Neural cell (in vitro differentiated cells): ENCODE results near the gene LCORL. TPM values are rescaled to one million over a fixed set of nuclear protein-coding genes. Genes with fewer than 3 reads are reported as not detected.

Experiments
- H2AFZ ChIP-seq: fragments of 200-600, 300-800 bp; sonication (generic), shearing (Covaris generic); 2 replicates; pipeline ENCODE4 v1.6.0; 2014; ENCODE audit warnings: low read depth, mild to moderate bottlenecking, antibody characterized with exemption, low read length, moderate library complexity
- H3F3A ChIP-seq: fragments of 200-600 bp; shearing (Covaris generic); 2 replicates; pipeline ENCODE4 v1.6.1; 2016; ENCODE audit warnings: mild to moderate bottlenecking, moderate library complexity, mixed read lengths, antibody characterized with exemption, low read length; ENCODE audit not compliant: insufficient read depth, poor library complexity, severe bottlenecking
- H3K27ac ChIP-seq: fragments of 200-600, 300-800 bp; sonication (generic), shearing (Covaris generic); 2 replicates; pipeline ENCODE4 v1.5.1; 2014; ENCODE audit warnings: mild to moderate bottlenecking, low read length, moderate library complexity
- H3K27me3 ChIP-seq: fragments of 300-800, 200-600 bp; sonication (generic), shearing (Covaris generic); 2 replicates; pipeline ENCODE4 v1.6.0; 2014; ENCODE audit warnings: mild to moderate bottlenecking, low read depth, low read length, moderate library complexity; ENCODE audit not compliant: insufficient read depth
- H3K36me3 ChIP-seq: fragments of 300-800, 200-600 bp; sonication (generic), shearing (Covaris generic); 2 replicates; pipeline ENCODE4 v1.5.1; 2014; ENCODE audit warnings: mild to moderate bottlenecking, antibody characterized with exemption, low read length, moderate library complexity; ENCODE audit not compliant: insufficient read depth
- H3K4me2 ChIP-seq: fragments of 300-800, 200-600 bp; sonication (generic), shearing (Covaris generic); 2 replicates; pipeline ENCODE4 v1.6.0; 2014; ENCODE audit warnings: mild to moderate bottlenecking, low read length
- H3K4me3 ChIP-seq: fragments of 300-800, 200-600 bp; sonication (generic), shearing (Covaris generic); 2 replicates; pipeline ENCODE4 v1.5.1; 2014; ENCODE audit warnings: mild to moderate bottlenecking, low read length, moderate library complexity
- H3K79me2 ChIP-seq: fragments of 200-600 bp; shearing (Covaris generic); replicated peaks from 2 replicates; pipeline ENCODE4 v1.6.0; 2014; ENCODE audit warnings: mild to moderate bottlenecking, low read length, moderate library complexity; ENCODE audit not compliant: insufficient read depth
- H3K9ac ChIP-seq: fragments of 300-800, 200-600 bp; sonication (generic), shearing (Covaris generic); 2 replicates; pipeline ENCODE4 v1.6.1; 2016; ENCODE audit warnings: mild to moderate bottlenecking, low read length, mixed read lengths
- H3K9me2 ChIP-seq: fragments of 200-600 bp; shearing (Covaris generic); 2 replicates; pipeline ENCODE4 v1.6.1; 2016; ENCODE audit warnings: mild to moderate bottlenecking, low read length, mixed read lengths; ENCODE audit not compliant: insufficient read depth
- H3K9me3 ChIP-seq: fragments of 200-600, 300-800 bp; sonication (generic), shearing (Covaris generic); 2 replicates; pipeline ENCODE4 v1.6.1; 2016; ENCODE audit warnings: mild to moderate bottlenecking, mixed run types, low read length, moderate library complexity, mixed read lengths
- H4K20me1 ChIP-seq: fragments of 200-600 bp; shearing (Covaris generic); 2 replicates; pipeline ENCODE4 v1.6.1; 2016; ENCODE audit warnings: mild to moderate bottlenecking, mixed run types; ENCODE audit not compliant: insufficient read depth
- EP300 ChIP-seq: fragments of 450-650 bp; conservative IDR thresholded peaks from 2 replicates; pipeline ENCODE4 v1.6.1; 2014; ENCODE audit warnings: antibody characterized with exemption, mild to moderate bottlenecking, moderate library complexity; ENCODE audit not compliant: poor library complexity, severe bottlenecking
- EZH2 ChIP-seq: fragments of 200-600, 300-800 bp; shearing (Covaris generic), sonication (generic); IDR thresholded peaks from 2 replicates; pipeline ENCODE4 v1.6.1; 2014; ENCODE audit warnings: antibody characterized with exemption, low read length, borderline replicate concordance, mild to moderate bottlenecking; ENCODE audit not compliant: insufficient read depth, poor library complexity, severe bottlenecking
- MXI1 ChIP-seq: fragments of 450-650 bp; conservative IDR thresholded peaks from 2 replicates; pipeline ENCODE4 v1.6.1; 2014; ENCODE audit warnings: antibody characterized with exemption, mild to moderate bottlenecking; ENCODE audit not compliant: poor library complexity, severe bottlenecking
- POLR2AphosphoS5 ChIP-seq: IDR thresholded peaks from 2 replicates; pipeline ENCODE4 v1.6.1; 2012
- RAD21 ChIP-seq: fragments of 450-650 bp; conservative IDR thresholded peaks from 2 replicates; pipeline ENCODE4 v1.6.1; 2014; ENCODE audit warnings: antibody characterized with exemption, mild to moderate bottlenecking, moderate library complexity
- SMC3 ChIP-seq: fragments of 450-650 bp; conservative IDR thresholded peaks from 2 replicates; pipeline ENCODE4 v1.6.1; 2014; ENCODE audit warnings: antibody characterized with exemption, mild to moderate bottlenecking, moderate library complexity; ENCODE audit not compliant: poor library complexity
- TAF1 ChIP-seq: IDR thresholded peaks from 2 replicates; pipeline ENCODE4 v1.6.1; 2012; ENCODE audit warnings: low read depth
- polyA plus RNA-seq: library from polyadenylated mRNA; depleted of rRNA; stranded (reverse); fragments of >200 nt; gene quantifications from 2 replicates; pipeline ENCODE4 v1.2.3, GENCODE V29; 2014
- TF ChIP-seq, protein P1 (sequence below): fragments of 450-650 bp; IDR thresholded peaks from 2 replicates; pipeline ENCODE4 v1.5.1; 2014; ENCODE audit warnings: antibody characterized with exemption, mild to moderate bottlenecking, moderate library complexity; ENCODE audit not compliant: poor library complexity, severe bottlenecking
- TF ChIP-seq, protein P2 (sequence below): IDR thresholded peaks from 2 replicates; pipeline ENCODE4 v1.6.1; 2012; ENCODE audit warnings: borderline replicate concordance

Gene LCORL
- polyA plus RNA-seq, 1 donor from 2014 or later, result 49.0 TPM

DNA sequence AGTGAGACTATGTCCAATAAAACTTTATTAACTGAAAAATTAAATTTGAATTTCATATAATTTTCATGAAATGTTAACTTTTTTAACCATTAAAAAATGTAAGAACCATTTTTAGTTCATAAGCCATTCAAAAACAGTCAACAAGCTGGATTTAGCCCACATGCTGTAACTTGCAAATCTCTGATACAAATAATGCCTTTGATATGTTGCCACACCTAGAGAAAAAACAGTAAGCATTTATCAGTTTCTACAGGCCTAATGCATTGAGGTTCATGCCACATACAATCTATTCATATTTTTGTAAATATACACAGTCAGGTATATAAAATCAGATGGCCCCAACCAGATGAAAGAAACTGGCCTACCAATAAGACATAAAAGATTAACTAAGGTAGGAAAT, 52.8 kb downstream of the LCORL start:
- no peaks in the 10 kb centered on the region for H3K27me3 ChIP-seq
- H3K4me2 ChIP-seq, result no peak overlapping the region
- H3K9me3 ChIP-seq, result no peaks in the 10 kb centered on the region
- TF ChIP-seq MXI1 (no peak), EP300 (no peak), EZH2 (no peak), POLR2AphosphoS5 (no peak), RAD21 (no peak), TAF1 (no peak)
- TF ChIP-seq, protein P1, sequence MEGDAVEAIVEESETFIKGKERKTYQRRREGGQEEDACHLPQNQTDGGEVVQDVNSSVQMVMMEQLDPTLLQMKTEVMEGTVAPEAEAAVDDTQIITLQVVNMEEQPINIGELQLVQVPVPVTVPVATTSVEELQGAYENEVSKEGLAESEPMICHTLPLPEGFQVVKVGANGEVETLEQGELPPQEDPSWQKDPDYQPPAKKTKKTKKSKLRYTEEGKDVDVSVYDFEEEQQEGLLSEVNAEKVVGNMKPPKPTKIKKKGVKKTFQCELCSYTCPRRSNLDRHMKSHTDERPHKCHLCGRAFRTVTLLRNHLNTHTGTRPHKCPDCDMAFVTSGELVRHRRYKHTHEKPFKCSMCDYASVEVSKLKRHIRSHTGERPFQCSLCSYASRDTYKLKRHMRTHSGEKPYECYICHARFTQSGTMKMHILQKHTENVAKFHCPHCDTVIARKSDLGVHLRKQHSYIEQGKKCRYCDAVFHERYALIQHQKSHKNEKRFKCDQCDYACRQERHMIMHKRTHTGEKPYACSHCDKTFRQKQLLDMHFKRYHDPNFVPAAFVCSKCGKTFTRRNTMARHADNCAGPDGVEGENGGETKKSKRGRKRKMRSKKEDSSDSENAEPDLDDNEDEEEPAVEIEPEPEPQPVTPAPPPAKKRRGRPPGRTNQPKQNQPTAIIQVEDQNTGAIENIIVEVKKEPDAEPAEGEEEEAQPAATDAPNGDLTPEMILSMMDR, result no peak
- no peak overlapping the region for H3K4me3 ChIP-seq
- H3K27ac ChIP-seq, result no peak overlapping the region
- peaks cover 42% of the 10 kb centered on the region for H3K79me2 ChIP-seq
- no peaks in the 10 kb centered on the region for H3K36me3 ChIP-seq
- no peaks in the 10 kb centered on the region for H4K20me1 ChIP-seq
- no peaks in the 10 kb centered on the region for H3F3A ChIP-seq
- no peaks in the 10 kb centered on the region for H3K9me2 ChIP-seq
- H2AFZ ChIP-seq, result no peak overlapping the region
- H3K9ac ChIP-seq, result no peak overlapping the region

DNA sequence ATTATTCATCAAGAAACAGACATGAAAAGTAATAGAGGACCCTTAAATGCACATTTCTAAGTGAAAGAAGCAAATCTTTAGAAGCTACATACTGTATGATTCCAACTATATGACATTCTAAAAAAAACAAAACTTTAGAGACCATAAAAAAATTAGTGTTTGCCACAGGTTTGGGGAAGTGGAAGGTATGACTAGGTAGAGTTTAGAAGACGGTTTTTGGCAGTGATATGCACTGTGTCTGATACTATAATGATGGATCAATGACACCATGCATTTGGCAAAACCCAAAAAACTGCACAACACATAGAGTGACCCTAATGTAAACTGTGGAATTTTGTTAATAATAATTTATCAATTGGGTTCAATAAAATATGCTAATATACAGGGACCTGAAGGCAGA, 54.5 kb downstream of the LCORL start:
- no peaks in the 10 kb centered on the region for H3F3A ChIP-seq
- H2AFZ ChIP-seq, result no peak overlapping the region
- H3K4me3 ChIP-seq, result no peak overlapping the region
- no peak overlapping the region for H3K9ac ChIP-seq
- no peaks in the 10 kb centered on the region for H3K27me3 ChIP-seq
- H3K79me2 ChIP-seq, result peaks cover 43% of the 10 kb centered on the region
- no peak overlapping the region for H3K4me2 ChIP-seq
- no peaks in the 10 kb centered on the region for H3K36me3 ChIP-seq
- TF ChIP-seq POLR2AphosphoS5 (no peak), MXI1 (no peak), EP300 (no peak), RAD21 (no peak), EZH2 (no peak), SMC3 (no peak), TAF1 (no peak)
- TF ChIP-seq, protein P2, sequence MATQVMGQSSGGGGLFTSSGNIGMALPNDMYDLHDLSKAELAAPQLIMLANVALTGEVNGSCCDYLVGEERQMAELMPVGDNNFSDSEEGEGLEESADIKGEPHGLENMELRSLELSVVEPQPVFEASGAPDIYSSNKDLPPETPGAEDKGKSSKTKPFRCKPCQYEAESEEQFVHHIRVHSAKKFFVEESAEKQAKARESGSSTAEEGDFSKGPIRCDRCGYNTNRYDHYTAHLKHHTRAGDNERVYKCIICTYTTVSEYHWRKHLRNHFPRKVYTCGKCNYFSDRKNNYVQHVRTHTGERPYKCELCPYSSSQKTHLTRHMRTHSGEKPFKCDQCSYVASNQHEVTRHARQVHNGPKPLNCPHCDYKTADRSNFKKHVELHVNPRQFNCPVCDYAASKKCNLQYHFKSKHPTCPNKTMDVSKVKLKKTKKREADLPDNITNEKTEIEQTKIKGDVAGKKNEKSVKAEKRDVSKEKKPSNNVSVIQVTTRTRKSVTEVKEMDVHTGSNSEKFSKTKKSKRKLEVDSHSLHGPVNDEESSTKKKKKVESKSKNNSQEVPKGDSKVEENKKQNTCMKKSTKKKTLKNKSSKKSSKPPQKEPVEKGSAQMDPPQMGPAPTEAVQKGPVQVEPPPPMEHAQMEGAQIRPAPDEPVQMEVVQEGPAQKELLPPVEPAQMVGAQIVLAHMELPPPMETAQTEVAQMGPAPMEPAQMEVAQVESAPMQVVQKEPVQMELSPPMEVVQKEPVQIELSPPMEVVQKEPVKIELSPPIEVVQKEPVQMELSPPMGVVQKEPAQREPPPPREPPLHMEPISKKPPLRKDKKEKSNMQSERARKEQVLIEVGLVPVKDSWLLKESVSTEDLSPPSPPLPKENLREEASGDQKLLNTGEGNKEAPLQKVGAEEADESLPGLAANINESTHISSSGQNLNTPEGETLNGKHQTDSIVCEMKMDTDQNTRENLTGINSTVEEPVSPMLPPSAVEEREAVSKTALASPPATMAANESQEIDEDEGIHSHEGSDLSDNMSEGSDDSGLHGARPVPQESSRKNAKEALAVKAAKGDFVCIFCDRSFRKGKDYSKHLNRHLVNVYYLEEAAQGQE, result no peak
- TF ChIP-seq, protein P1, result no peak
- no peaks in the 10 kb centered on the region for H4K20me1 ChIP-seq
- H3K27ac ChIP-seq, result no peak overlapping the region
- H3K9me2 ChIP-seq, result no peaks in the 10 kb centered on the region
- H3K9me3 ChIP-seq, result no peaks in the 10 kb centered on the region
